K562 (cell line): ENCODE data around the gene IDI1. TPM values are rescaled to one million over a fixed set of nuclear protein-coding genes. Genes with fewer than 3 reads are reported as not detected.

Source experiments
- BCOR ChIP-seq: fragments of 450-650 bp; IDR thresholded peaks from 2 replicates; pipeline ENCODE4 v1.6.1; 2016
- E2F3 ChIP-seq: fragments of 250-450 bp; sonication (Bioruptor Pico); IDR thresholded peaks from 2 replicates; pipeline ENCODE4 v1.4.0; 2020; ENCODE audit warnings: mild to moderate bottlenecking
- FOXA3 ChIP-seq, 2 experiments: fragments of 450-650 bp in 1 of 2; sonication (generic) in 1 of 2; formaldehyde crosslinking; IDR thresholded peaks in 1 of 2; conservative IDR thresholded peaks in 1 of 2; 2 replicates each; pipeline versions ENCODE4 v1.4.0 to v1.8.0; 2020 to 2022; ENCODE audit warnings: mild to moderate bottlenecking in 2 of 2, missing genetic modification reagents in 1 of 2
- GATAD2A ChIP-seq: fragments of 450-650 bp; IDR thresholded peaks from 2 replicates; pipeline ENCODE4 v1.6.1; 2017
- HDAC1 ChIP-seq, 2 experiments: fragments of 450-650 bp; IDR thresholded peaks; 2 replicates each; pipeline ENCODE4 v1.6.1; 2016 to 2017; ENCODE audit warnings: inconsistent platforms in 1 of 2, mild to moderate bottlenecking in 1 of 2, moderate library complexity in 1 of 2
- HDAC2 ChIP-seq: fragments of 450-650 bp; IDR thresholded peaks from 2 replicates; pipeline ENCODE4 v1.6.1; 2016; ENCODE audit warnings: mild to moderate bottlenecking
- HOXB6 ChIP-seq: fragments of 250-450 bp; sonication (Bioruptor Pico); IDR thresholded peaks from 2 replicates; pipeline ENCODE4 v1.5.1; 2022; ENCODE audit warnings: mild to moderate bottlenecking, borderline replicate concordance
- JUND ChIP-seq, 2 experiments: IDR thresholded peaks; 2 replicates in 1 of 2; 3 replicates in 1 of 2; pipeline ENCODE4 v1.6.1; 2011; ENCODE audit warnings: borderline replicate concordance in 2 of 2, low read depth in 2 of 2, low read length in 2 of 2, improper control_type of control experiment in 1 of 2, missing biosample characterization in 1 of 2, missing genetic modification characterization in 1 of 2, missing genetic modification reagents in 1 of 2
- PRPF4 ChIP-seq: fragments of 200-400 bp; formaldehyde crosslinking; IDR thresholded peaks from one replicate; pipeline ENCODE4 v1.6.1; 2017; ENCODE audit warnings: low read length, low read depth, mild to moderate bottlenecking; ENCODE audit not compliant: insufficient read depth, poor library complexity, severe bottlenecking
- RFX1 ChIP-seq: fragments of 450-650 bp; IDR thresholded peaks from 2 replicates; pipeline ENCODE4 v1.6.1; 2016; ENCODE audit warnings: mild to moderate bottlenecking, moderate library complexity
- TRIM24 ChIP-seq, 2 experiments: fragments of 450-650 bp; IDR thresholded peaks; 2 replicates each; pipeline ENCODE4 v1.6.1; 2016
- XRCC3 ChIP-seq: fragments of 450-650 bp; IDR thresholded peaks from 2 replicates; pipeline ENCODE4 v1.6.1; 2017; ENCODE audit warnings: mild to moderate bottlenecking, moderate library complexity
- ZNF431 ChIP-seq: sonication (generic); formaldehyde crosslinking; IDR thresholded peaks from 2 replicates; pipeline ENCODE4 v1.8.0; 2022; ENCODE audit warnings: mild to moderate bottlenecking, missing genetic modification reagents
- polyA plus RNA-seq, 8 experiments: library from polyadenylated mRNA; depleted of rRNA in 4 of 8; stranded (reverse) in 5 of 8; unstranded in 3 of 8; fragments of >200 nt; fragmentation: Nextera tagmentation in 2 of 8; fragmentation: Illumina TruSeq in 1 of 8; extraction: Ambion mirVana in 2 of 8; extraction: Trizol in 1 of 8; gene quantifications; 2 replicates each; pipeline versions ENCODE4 v1.2.1 to v1.2.3, GENCODE V29; 2011 to 2014; ENCODE audit warnings: inconsistent platforms in 1 of 8, missing spikeins in 1 of 8
- total RNA-seq, 7 experiments: library from RNA; depleted of rRNA in 6 of 7; stranded (reverse); fragments of >200 nt in 6 of 7; fragmentation: Illumina TruSeq in 2 of 7; extraction: Trizol in 2 of 7; gene quantifications; 2 replicates each; pipeline versions ENCODE4 v1.2.1 to v1.2.3, GENCODE V29; 2011 to 2021; ENCODE audit warnings: low replicate concordance in 1 of 7
- TF ChIP-seq, protein P1 (sequence below), 2 experiments: IDR thresholded peaks; 2 replicates each; pipeline ENCODE4 v1.6.1; 2012; ENCODE audit warnings: improper control_type of control experiment in 2 of 2, low read depth in 2 of 2, low read length in 2 of 2, borderline replicate concordance in 1 of 2
- TF ChIP-seq, protein P2 (sequence below): fragments of 250-450 bp; sonication (Bioruptor Pico); IDR thresholded peaks from 2 replicates; pipeline ENCODE4 v1.4.0; 2020; ENCODE audit warnings: mild to moderate bottlenecking, moderate library complexity, borderline replicate concordance
- TF ChIP-seq, protein P3 (sequence below): fragments of 450-650 bp; IDR thresholded peaks from 2 replicates; pipeline ENCODE4 v1.6.1; 2016
- TF ChIP-seq, protein P4 (sequence below): sonication (generic); formaldehyde crosslinking; IDR thresholded peaks from 2 replicates; pipeline ENCODE4 v1.8.0; 2022; ENCODE audit warnings: mild to moderate bottlenecking, low read depth, missing genetic modification reagents

Gene IDI1
- total and polyA plus RNA-seq, 9 of the 15 experiments (the other 6 are each of a cell fraction or from before 2014, with no cell fraction given) = 70.0 to 265 (median 119) TPM

DNA sequence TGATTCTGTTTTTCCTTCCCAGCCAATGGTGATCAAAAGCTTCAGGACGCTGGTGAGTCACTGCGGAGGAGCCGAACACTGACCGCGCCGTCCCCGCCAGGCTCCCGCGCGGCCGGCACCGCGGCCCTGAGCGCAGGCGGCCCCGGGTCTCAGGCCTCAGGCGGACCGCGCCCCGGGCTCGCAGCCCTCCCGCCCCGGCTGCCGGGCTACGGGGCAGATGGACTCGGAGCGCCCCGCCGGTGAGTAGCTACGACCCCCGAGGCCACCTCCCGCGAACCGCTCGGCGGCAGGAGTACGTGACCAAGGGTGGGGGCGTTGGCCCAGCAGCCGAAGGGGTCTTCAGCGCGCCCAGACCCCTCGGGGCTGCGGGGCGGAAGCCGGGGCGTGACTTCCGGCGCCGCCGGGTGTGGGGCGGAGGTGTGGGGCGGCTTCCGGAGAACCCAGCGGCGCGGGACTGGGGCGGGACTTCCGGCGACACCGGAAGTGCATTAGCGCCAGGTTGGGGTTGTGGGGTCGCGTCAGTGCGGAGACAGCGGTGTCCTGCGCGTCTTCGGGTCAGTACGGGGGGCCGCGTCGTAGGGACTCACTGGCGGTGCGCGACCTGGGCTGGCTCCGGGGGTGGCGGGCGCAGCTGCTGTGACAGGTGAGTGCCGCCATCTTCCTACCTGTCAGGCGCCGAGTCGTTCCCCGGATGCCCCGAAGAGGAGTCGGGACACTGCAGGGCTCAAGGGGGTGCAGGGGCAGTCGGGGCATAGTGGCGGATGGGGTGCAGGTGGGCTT is 7.6 kb upstream of the IDI1 start, which contains the start of gene WDR37 (continued):
- TF ChIP-seq, protein P1, sequence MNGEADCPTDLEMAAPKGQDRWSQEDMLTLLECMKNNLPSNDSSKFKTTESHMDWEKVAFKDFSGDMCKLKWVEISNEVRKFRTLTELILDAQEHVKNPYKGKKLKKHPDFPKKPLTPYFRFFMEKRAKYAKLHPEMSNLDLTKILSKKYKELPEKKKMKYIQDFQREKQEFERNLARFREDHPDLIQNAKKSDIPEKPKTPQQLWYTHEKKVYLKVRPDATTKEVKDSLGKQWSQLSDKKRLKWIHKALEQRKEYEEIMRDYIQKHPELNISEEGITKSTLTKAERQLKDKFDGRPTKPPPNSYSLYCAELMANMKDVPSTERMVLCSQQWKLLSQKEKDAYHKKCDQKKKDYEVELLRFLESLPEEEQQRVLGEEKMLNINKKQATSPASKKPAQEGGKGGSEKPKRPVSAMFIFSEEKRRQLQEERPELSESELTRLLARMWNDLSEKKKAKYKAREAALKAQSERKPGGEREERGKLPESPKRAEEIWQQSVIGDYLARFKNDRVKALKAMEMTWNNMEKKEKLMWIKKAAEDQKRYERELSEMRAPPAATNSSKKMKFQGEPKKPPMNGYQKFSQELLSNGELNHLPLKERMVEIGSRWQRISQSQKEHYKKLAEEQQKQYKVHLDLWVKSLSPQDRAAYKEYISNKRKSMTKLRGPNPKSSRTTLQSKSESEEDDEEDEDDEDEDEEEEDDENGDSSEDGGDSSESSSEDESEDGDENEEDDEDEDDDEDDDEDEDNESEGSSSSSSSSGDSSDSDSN (IDR thresholded peaks at IDR 0.05; ENCODE audit: borderline replicate concordance in 1 of 2, low read depth in 2 of 2, low read length in 2 of 2) = peak; percentile 81 to 95; a peak in 3 of 4 replicates
- TF ChIP-seq XRCC3 = no peak
- peak; percentile 39; the same call in 1 of the 2 replicates for TF ChIP-seq ZNF431 (CRISPR knock-in tag)
- TF ChIP-seq JUND (IDR thresholded peaks at IDR 0.05; ENCODE audit: borderline replicate concordance, low read depth, low read length) = peak; percentile 70
- peak; percentile 42; the same call in 1 of the 3 replicates for TF ChIP-seq JUND (tag; IDR thresholded peaks at IDR 0.05; ENCODE audit: borderline replicate concordance, low read depth, low read length)
- peak in 1 of 2 experiments; percentile 79; a peak in 2 of 4 replicates for TF ChIP-seq HDAC1 (IDR thresholded peaks at IDR 0.05)
- no peak for TF ChIP-seq RFX1
- peak in 1 of 2 experiments; percentile 62; a peak in 1 of 4 replicates for TF ChIP-seq TRIM24 (IDR thresholded peaks at IDR 0.05)
- peak; percentile 89; the same call in 1 of the 2 replicates for TF ChIP-seq GATAD2A
- TF ChIP-seq E2F3 (CRISPR knock-in tag) = peak; percentile 80
- TF ChIP-seq, protein P2, sequence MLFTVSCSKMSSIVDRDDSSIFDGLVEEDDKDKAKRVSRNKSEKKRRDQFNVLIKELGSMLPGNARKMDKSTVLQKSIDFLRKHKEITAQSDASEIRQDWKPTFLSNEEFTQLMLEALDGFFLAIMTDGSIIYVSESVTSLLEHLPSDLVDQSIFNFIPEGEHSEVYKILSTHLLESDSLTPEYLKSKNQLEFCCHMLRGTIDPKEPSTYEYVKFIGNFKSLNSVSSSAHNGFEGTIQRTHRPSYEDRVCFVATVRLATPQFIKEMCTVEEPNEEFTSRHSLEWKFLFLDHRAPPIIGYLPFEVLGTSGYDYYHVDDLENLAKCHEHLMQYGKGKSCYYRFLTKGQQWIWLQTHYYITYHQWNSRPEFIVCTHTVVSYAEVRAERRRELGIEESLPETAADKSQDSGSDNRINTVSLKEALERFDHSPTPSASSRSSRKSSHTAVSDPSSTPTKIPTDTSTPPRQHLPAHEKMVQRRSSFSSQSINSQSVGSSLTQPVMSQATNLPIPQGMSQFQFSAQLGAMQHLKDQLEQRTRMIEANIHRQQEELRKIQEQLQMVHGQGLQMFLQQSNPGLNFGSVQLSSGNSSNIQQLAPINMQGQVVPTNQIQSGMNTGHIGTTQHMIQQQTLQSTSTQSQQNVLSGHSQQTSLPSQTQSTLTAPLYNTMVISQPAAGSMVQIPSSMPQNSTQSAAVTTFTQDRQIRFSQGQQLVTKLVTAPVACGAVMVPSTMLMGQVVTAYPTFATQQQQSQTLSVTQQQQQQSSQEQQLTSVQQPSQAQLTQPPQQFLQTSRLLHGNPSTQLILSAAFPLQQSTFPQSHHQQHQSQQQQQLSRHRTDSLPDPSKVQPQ (CRISPR knock-in tag) = no peak
- TF ChIP-seq, protein P3, sequence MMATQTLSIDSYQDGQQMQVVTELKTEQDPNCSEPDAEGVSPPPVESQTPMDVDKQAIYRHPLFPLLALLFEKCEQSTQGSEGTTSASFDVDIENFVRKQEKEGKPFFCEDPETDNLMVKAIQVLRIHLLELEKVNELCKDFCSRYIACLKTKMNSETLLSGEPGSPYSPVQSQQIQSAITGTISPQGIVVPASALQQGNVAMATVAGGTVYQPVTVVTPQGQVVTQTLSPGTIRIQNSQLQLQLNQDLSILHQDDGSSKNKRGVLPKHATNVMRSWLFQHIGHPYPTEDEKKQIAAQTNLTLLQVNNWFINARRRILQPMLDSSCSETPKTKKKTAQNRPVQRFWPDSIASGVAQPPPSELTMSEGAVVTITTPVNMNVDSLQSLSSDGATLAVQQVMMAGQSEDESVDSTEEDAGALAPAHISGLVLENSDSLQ = peak; percentile 78
- TF ChIP-seq PRPF4 = no peak
- peak in 1 of 2 experiments; percentile 41; a peak in 1 of 4 replicates for TF ChIP-seq FOXA3 (CRISPR knock-in tag; conservative IDR thresholded peaks at IDR 0.05 in 1 of 2, IDR thresholded peaks at IDR 0.05 in 1 of 2)
- no peak for TF ChIP-seq HOXB6 (CRISPR knock-in tag)
- peak; percentile 18; the same call in 1 of the 2 replicates for TF ChIP-seq HDAC2
- TF ChIP-seq BCOR = no peak
- TF ChIP-seq, protein P4, sequence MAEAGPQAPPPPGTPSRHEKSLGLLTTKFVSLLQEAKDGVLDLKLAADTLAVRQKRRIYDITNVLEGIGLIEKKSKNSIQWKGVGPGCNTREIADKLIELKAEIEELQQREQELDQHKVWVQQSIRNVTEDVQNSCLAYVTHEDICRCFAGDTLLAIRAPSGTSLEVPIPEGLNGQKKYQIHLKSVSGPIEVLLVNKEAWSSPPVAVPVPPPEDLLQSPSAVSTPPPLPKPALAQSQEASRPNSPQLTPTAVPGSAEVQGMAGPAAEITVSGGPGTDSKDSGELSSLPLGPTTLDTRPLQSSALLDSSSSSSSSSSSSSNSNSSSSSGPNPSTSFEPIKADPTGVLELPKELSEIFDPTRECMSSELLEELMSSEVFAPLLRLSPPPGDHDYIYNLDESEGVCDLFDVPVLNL (CRISPR knock-in tag) = no peak
